ENCODE results near the gene LIN37.

DNA sequence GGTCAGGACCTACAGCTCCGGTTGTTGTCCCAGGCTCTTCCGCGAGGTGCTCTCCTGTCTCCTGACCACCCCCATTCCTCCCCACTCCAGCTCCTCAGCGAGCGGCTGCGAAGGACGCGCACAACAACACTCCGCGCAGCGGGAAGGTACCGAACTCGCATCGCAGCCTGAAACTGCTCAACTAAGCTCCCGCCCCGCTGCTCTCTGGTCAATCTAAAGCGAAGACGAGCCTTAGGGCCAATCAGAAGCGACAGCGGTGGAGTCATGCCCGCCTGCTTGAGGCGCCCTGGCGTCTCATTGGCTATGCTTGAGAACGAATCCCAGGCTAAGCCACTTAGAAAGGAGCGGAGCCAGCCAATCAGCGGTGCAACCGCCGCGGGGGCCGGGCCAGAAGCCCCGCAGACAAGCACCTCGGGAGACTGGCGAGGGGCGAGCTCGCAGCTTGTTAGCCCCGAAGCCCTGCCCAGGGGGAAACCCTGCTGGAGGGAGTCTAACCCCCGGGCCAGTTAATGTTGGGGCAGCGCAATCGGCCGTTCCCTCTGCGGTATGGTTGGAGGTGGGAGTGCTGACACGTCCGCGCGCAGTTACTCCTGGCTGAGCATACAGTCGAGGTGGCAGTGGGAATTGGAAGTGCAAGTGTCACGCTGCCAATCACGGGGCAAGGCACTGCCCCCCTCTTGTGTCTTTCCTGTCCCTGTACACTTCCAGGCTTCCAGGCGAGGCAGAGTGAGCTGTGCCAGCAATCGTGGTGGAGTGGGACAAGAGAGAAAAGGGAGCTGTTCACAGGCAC lies 46.0 kb upstream of the LIN37 start:
- TF ChIP-seq, protein P1, sequence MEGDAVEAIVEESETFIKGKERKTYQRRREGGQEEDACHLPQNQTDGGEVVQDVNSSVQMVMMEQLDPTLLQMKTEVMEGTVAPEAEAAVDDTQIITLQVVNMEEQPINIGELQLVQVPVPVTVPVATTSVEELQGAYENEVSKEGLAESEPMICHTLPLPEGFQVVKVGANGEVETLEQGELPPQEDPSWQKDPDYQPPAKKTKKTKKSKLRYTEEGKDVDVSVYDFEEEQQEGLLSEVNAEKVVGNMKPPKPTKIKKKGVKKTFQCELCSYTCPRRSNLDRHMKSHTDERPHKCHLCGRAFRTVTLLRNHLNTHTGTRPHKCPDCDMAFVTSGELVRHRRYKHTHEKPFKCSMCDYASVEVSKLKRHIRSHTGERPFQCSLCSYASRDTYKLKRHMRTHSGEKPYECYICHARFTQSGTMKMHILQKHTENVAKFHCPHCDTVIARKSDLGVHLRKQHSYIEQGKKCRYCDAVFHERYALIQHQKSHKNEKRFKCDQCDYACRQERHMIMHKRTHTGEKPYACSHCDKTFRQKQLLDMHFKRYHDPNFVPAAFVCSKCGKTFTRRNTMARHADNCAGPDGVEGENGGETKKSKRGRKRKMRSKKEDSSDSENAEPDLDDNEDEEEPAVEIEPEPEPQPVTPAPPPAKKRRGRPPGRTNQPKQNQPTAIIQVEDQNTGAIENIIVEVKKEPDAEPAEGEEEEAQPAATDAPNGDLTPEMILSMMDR (optimal IDR thresholded peaks at IDR 0.05 in 1 of 3, IDR thresholded peaks at IDR 0.05 in 1 of 3, conservative IDR thresholded peaks at IDR 0.05 in 1 of 3; ENCODE audit: extremely low read depth in 1 of 3, insufficient read depth in 2 of 3, low read length in 3 of 3), result no peak
- TF ChIP-seq EZH2 (IDR thresholded peaks at IDR 0.05; ENCODE audit: low read length), result no peak
